Ovary (tissue), 3 donors: ENCODE measurements around the gene CDK11A.

Source experiments
- POLR2A ChIP-seq: fragments of 450-650 bp; IDR thresholded peaks from one replicate; pipeline ENCODE4 v1.6.1; 2017; ENCODE audit warnings: antibody characterized with exemption, mild to moderate bottlenecking, moderate library complexity
- TF ChIP-seq, protein P1 (sequence below), 3 donors: fragments of 450-650 bp in 2 of 3; fragments of 200-600 bp in 1 of 3; IDR thresholded peaks; one replicate each; pipeline versions ENCODE4 v1.5.1 to v1.8.0; 2016 to 2022; ENCODE audit warnings: antibody characterized with exemption in 3 of 3, mild to moderate bottlenecking in 1 of 3
- donor health status: DM: no; HTN: no; CAD: no.

DNA sequence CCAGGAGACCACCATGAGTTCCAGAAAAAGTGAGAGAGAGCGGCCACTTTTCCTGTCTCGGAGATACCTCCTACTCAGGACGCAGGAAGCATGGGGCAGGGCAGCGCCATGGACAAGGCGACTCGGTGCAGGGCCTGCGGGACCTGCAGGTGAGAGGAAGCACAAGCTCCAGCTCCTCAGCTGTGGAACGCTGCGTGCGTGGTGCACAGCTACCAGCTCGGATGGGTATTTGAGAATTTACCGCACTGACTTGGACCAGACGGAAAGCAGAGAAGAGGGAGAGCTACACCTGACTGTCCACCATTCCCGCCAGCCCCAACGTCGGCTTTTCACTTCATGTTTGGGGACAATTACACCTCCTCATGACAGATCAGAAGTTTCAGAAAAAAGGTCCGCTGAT lies 8.2 kb upstream of the CDK11A start:
- TF ChIP-seq, protein P1, sequence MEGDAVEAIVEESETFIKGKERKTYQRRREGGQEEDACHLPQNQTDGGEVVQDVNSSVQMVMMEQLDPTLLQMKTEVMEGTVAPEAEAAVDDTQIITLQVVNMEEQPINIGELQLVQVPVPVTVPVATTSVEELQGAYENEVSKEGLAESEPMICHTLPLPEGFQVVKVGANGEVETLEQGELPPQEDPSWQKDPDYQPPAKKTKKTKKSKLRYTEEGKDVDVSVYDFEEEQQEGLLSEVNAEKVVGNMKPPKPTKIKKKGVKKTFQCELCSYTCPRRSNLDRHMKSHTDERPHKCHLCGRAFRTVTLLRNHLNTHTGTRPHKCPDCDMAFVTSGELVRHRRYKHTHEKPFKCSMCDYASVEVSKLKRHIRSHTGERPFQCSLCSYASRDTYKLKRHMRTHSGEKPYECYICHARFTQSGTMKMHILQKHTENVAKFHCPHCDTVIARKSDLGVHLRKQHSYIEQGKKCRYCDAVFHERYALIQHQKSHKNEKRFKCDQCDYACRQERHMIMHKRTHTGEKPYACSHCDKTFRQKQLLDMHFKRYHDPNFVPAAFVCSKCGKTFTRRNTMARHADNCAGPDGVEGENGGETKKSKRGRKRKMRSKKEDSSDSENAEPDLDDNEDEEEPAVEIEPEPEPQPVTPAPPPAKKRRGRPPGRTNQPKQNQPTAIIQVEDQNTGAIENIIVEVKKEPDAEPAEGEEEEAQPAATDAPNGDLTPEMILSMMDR (IDR thresholded peaks at IDR 0.05), result no peak
- TF ChIP-seq POLR2A, result no peak
